HG02610 (cell line): ENCODE results near the gene SCN9A.
"Not testable (repeated sequence)": the region's sequence is repeated elsewhere in the genome, so short reads cannot be mapped to it uniquely, and the experiment has no call there.

Experiments used
- ATAC-seq: cut with Tn5 transposase; IDR thresholded peaks from one replicate; pipeline ENCODE4 v1.9.1; 2021; ENCODE audit warnings: mild to moderate bottlenecking, moderate library complexity; ENCODE audit not compliant: unreplicated experiment

Gene SCN9A

DNA sequence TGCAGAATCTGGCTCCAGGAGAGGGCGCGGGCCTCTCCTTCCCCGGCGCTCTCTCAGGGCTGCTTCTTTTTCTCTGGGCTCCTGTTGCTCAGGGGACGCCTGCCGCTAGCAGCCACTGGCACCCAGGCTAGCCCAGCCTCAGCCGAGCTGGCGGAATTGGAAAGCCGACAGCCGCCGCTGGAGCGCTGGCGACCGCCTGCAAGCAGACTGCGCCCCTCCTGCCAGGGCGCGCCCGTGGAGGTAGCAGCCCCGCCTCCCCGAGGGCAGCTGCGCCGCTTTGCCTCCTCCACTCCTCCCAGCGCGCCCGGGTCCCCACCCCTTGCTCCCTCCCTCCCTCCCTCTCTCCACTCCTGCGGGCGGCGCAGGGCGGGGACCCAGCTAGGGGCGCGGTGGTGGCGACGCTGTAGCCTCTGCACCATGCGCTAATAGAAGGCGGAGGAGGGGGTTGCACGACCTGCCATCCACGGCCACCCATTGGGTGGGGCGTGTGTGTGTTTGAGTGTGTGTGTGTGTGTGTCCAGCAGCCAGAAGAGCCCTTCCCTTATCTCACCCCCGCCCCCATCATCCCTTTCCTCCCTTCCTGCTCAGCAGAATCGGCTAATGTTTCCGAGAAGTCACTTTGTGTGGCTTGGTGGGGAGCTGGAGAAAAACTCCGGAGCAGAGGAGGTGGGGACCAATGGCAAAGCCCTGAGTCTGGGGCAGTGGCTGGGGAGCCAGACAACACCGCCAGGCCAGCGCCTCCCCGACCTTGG lies at the start of gene SCN9A:
Gene SCN9A, minus strand, starts transcription at position 209 of the 752 bp plus-strand sequence. CDS start 64,188 bp downstream, outside the sequence.
- peak; percentile 41 for ATAC-seq

DNA sequence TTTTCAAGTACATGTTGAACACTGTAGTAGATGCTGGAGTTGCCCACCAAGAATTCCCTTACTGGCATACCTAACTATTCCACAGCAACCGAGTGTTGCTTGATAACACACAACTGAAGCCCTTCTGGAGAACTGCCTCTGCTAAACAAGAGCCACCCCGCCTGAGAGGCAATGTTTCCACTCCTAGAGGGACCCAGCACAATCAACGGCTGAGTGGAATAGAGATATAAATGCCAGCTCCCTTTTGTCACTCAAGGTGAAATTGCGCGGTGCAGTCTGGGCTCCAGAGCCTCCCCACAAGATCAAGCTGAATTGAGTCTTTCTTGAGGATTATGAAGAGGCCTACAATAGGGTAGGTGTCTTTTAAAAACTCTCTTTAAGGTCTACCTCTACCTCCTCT lies 49.1 kb upstream of the SCN9A start:
- no peak for ATAC-seq

DNA sequence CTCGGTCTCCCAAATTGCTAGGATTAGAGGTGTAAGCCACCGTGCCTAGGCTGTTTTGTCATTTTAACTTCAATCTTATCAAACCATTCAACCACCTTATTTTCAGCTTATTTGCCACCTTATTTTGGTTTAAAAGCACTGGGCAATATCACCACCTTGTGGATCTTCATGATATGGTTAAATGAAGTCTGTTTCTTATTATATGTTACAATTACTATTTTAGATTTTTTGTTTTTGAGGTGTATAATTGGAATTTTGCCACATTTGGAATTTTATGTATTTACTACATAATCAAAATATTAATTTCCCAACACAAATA lies 43.8 kb upstream of the SCN9A start:
- ATAC-seq: no peak

DNA sequence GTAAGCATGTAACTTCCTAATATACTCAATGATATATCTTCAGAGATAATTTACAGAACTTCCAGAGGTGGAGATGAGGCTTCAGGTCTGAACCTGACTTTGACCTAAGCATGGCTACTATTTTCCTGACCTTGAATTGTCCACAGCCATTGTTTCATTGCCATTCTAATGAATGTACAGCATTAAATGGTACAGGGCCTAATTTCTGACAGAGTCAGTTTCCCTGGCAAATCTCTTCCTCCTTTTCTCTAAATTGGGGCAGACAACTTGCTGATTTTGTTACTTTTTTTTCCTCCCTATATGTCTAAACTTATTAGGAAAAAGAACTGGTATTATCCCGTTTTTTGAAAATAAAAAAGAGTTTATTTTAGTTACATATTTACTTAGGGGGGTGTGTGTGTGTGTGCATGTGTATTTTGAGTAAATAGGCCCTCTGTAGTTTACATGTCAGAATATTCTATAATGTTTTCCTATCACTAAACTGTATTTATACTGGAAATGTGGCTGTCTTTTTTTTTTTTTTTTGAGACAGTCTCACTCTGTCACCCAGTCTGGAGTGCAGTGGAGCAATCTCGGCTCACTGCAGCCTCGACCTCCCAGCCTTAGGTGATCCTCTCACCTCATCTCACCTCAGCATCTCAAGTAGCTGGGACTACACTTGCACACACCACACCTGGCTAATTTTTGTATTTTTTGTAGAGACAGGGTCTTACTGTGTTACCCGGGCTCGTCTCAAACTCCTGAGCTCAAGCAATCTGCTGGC lies 43.3 kb upstream of the SCN9A start:
- ATAC-seq: no peak

DNA sequence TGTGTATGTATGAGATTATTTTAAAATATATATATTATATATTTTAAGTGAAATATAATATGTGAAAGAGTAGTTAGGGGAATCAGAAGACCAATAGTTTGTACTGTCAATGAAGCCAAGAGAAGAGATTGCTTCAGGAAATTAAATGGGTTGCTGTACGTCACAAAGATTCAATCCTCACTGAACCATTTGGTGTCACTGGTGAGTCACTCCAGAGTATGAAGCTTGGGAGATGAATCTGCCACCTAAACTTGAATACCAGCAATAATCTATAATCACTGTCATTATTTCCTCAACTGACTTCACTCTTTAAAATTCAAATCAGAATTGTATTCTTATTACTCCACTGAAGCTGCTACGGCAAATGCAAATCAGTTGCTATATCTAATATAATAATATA lies 41.9 kb upstream of the SCN9A start:
- ATAC-seq: no peak

DNA sequence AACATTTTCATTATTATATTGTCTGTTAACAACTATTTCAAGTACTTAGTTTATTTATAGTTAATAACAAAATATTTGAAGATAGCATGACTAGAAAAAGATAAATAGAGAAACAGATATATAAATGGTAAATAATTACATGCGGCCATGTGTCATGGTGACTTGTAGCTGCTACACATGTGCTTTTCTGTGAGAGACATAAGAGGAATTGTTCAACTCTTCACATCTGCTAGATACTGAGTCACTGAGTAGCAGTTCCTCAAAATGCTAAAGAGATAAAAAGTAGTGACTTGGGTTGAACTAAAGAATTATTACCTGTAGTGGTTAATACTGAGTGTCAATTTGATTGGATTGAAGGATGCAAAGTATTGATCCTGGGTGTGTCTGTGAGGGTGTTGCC lies 37.5 kb upstream of the SCN9A start:
- no peak for ATAC-seq

DNA sequence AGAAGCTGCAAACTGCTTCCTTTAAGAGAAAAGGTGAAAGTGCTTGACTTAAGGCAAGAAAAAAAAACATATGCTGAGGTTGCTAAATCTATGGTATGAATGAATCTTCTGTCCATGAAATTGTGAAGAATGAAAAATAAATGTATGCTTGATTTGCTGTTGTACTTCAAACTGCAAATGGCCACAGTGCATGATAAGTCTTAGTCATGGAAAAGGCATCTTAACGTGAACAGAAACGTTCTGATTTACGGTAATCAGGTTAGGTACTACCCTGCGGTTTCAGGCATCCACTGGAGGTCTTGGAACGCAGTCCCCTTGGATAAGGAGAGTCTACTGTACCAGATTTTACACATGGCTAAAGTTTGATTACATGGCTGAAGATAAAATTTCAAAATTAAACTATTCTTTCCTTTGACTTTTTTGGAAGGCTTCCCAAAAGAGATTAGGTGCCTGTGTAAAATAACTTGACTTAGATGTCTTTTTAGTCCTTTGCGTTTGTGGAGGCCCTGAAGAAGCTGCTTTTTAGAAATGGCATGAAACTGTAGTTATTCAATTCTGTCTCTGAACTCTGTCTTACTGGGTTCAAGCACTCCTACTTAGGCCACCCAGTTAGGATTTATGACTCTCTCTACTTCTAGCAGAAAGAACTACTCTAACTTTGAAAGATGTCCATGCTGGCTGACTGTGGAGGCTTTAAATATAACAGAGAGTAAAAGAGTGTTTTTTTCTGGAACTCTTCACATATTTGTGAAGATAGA lies 35.9 kb upstream of the SCN9A start:
- no peak for ATAC-seq

DNA sequence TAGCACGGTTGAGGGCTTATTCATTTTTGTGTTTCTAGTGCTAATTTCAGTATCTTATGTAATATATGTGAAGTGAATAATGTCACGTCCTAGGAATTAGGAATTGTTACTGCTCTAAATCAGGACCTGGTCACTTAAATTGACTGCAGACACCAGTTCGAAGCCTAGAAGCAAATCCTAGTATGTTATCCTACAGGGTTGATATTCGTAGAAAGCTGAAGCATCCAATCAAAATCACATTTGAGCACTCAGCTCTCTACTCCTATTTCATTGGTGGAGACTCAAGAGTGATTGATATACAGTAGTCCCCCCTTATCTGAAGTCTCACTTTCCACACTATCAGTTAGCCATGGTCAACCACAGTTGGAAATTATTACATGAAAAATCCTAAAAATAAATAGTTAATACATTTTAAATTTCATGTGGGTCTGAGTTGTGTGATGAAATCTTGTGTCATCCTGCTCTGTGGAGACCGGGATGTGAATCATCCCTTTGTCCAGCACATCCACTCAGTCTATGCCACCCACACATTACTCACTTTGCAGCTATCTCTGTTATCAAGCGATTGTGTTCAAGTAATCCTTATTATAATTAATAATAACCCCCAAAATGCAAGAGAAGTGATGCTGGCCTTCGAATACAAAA lies 35.2 kb upstream of the SCN9A start:
- no peak for ATAC-seq

DNA sequence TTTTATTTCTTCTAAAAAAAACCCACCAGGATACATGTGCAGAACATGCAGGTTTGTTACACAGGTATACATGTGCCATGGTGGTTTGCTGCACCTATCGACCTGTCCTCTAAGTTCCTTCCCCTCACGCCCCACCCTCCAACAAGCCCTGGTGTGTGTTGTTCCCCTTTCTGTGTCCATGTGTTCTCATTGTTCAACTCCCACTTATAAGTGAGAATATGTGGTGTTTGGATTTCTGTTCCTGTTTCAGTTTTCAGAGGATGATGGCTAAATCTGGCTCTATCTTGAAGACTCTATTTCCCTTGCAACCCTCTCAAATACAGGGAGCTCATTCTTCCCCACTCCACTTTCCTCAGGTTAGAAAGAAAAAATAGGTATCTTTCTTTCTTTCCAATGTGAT lies 32.0 kb upstream of the SCN9A start:
- ATAC-seq: not testable (repeated sequence)

DNA sequence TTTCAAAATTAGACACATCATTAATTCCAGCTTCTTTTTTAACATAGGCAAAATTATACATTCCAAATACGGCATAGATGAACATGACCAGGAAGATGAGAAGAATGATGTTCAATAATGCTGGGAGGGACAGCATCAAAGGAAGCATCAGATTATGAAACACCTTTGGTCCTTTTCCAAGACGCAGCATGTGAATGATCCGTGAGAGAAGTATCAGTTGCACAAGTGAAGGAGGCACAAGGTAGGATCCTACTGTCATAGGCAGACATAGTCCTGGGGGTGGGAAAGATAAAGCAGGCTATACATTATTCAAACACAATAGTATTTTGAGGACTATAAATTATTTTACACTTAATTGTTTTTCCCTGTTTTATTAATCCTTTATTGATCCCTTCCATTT lies 30.6 kb upstream of the SCN9A start:
- ATAC-seq: no peak

DNA sequence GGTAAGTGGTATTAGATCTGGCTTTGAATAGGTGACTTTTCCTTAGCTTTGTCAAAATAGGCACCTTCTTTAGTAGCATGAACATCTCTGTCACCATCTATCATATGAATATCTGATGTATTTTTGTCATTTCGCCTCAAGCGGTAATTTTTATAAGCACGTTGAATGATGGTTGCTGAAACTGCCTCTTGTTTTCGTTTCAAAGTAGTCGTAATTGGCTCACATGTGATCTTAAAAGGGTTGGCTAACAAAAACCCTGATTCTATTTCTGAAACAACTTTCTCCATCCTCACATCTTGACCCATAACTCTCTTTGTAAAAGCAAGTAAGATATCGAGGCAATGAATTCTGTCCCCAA lies 29.8 kb upstream of the SCN9A start:
- ATAC-seq: no peak

DNA sequence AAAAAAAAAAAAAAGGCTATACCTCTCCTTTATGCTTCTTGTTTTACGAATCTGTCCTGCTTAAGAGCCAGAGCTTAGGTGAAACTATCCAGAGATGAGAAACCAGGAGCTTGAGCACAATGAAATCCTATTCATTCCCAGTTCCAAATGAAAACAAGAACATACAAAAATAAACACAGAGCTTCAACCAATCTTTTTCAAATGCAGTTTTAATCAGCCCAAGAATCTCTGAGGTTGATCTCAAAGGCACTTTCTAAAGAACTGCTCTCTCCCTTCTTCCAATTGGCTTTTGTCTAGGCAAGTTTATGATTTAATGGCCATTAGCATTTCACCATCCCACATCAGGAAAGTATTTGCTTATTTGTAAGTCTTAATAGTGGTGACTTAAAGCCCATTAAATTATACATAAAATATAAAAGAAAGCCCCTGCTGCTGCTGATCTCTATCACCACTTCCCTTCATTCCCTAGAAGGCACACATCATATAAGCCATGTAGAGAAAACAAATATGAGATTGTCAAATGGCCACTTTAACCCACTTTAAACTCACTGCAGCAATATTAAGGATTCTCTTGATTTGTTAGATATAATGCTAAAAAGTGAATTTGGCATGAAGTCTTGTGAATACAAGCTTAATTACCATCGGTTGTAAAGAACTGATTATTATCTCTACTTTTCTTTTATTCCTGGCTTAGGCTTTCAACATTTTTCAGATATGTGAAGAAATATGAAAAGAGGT lies 29.3 kb upstream of the SCN9A start:
- no peak for ATAC-seq

DNA sequence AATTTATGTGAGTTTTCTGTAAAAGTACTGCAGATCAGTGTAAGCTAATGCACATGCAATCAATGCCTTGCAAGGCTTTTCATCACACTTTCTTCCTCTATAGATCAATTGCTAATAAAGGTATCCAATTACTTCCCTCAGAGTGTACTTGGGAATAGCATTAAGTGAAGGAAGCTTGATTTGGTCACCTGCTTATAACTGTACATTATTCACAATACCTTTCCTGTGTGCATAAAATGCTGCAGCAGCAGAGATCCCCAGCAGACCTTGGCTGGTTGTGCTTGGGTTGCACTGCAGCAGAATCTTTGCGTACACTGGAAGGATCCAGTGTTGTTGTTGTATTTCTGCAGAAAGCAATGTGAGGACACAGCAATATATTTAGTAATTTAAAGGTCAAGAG lies 18.5 kb upstream of the SCN9A start:
- ATAC-seq: no peak

DNA sequence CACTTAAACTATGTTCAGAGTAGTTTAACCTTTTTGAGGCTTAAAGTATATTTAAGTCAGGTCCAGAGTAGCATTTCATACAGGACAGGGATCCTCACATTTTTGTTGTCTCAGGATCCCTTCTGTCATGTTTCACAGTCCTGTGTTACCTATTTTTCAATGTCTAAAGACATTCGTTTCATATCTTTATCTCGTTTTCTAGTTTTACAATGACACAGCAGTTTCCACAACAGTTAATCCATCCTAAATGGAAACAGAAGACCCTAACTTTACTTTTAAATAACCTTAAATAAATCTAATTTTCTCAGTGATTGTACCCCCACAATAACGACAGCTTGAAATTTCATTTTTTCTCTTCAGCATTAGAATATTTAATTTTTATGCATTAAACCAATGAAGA lies 17.3 kb upstream of the SCN9A start:
- no peak for ATAC-seq

DNA sequence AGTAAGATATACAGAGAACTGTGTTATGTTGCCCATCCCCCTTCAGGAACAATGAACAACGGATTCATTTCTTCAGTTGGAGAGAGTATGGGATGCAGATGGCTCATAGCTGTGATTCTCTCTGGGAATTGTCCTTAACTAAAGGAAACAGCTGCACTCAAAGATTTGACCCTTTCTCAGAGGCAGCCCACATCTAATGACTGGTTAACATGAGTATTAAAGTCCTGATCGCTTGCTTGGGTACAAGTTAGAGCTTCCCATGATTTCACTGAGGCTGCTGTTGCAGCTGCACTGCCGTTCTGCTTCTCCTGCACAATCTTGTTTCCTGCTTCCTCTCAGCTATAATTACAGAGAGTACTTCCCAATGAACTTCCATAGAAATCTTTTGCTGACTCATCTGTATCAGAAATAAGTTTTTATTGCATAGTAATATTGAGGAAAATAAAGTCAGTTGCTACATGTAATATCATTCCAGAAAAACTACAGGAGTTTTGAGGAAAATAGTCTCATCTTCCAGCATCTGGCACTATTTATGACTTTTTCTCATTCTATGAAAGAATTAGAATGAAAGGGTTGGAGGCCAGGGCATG lies 12.8 kb upstream of the SCN9A start:
- ATAC-seq: no peak

DNA sequence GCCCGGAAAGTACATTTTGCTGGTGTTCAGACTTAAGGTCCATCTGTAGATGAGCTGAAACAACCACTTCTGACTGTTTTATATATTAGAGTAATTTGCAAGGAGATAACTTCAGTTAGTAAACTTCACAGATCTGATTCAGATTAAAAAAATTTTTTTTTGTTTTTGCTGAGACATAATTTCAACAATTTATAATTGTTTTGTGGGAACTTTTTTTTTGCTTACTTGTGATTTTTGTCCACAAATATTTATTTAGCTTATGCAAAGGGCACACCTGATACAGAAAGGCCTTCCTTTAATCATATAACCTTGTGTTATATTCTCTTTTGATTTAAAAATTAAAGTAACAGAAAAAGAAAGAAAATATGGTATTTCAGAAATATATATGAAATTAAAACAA lies 9.6 kb upstream of the SCN9A start:
- ATAC-seq: no peak

DNA sequence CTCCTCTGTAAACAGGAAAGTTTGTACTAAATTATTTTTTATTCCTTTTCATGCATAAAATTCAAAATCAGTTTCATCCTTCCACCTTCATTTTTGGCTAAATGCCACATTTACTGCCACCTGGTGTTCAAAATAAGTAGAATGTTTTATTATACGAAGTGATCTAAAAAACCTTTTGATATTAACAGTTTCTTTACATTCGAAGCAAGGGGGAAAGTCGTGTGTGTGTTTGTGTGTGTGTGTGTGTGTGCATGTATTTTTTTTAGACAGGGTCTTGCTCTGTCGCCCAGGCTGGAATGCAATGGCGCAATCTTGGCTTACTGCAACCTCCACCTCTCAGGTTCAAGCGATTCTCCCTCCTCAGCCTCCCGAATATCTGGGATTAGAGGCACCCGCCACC lies 9.0 kb upstream of the SCN9A start:
- ATAC-seq: no peak

DNA sequence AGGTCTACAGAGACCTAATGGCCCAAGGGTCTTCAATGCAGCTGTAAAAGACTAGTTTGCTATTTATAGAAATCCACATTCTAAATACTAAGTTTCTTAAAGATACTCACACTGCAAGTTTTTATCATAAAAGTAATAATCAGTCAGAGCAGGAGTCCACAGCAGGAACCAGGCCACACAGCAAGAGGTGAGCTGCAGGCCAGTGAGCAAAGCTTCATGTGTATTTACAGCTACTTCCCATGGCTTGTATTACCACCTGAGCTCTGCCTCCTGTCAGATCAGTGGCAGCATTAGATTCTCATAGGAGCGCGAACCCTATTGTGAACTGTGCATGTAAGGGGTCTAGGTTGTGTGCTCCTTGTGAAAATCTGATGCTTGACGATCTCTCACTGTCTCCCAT lies 6.7 kb upstream of the SCN9A start:
- ATAC-seq: no peak

DNA sequence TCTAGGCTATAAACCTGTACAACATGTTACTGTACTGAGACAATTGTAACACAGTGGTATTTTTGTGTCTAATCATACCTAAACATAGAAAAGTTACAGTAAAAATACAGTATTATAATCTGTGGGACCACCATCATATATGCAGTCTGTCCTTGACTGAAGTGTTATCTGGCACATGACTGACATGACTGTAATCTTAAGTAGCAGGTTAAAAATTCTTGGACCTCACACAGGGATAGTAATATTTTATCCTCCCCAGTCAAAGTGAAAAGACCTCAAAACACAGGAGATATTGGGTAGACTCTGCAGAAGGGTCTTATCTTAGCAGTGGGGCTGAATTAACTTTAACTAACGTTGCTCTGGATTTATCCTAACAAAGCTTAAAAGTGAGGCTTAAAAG lies 4.9 kb upstream of the SCN9A start:
- ATAC-seq: no peak

DNA sequence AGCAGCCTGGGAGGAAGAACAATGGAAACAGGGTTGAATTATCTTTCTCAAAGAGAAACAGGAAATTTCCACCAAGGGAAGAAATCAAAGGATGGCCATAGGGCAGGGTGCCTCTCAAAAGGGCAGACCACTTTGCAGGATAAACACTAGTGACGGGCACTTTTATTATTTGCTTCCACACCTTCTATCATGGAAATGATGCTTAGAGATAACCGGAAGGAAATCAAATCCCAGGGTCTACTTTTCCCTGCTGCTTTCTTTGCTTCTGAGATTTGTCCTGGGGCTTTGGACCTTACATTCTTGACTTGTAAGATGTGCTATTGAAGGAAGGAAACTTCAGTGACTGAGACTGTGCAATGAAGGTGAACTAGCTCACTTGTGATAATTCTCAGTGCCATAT lies 1.1 kb upstream of the SCN9A start:
- ATAC-seq: no peak

DNA sequence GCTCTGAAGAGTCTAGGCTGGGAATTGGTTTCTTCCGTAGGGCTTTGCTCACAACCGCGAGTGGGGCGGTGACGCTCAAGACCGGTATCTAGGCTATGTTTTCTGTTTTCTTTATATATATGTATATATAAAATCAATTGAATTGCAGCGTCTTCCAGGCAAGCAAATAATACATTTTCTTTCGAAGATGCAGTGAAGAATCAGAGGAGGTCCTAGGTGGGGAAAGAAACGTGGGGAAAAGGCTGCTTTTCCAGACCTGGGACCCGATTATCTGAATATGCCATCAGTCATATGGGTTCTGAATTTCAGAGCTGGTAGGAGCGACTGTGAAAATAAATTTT lies 714 bp upstream of the SCN9A start:
- ATAC-seq: no peak
